OCI-LY1 (cell line): Measurements from ENCODE around the gene DUSP16.
"Not testable (repeated sequence)": the region's sequence is repeated elsewhere in the genome, so short reads cannot be mapped to it uniquely, and the experiment has no call there.

Experiments
- H2AFZ ChIP-seq: fragments of 200-600 bp; sonication (generic), shearing (Covaris generic); 2 replicates; pipeline ENCODE4 v1.6.0; 2014; ENCODE audit warnings: antibody characterized with exemption, mild to moderate bottlenecking, low read length
- H3F3A ChIP-seq: fragments of 200-600 bp; sonication (generic), shearing (Covaris generic); 2 replicates; pipeline ENCODE4 v1.6.0; 2014; ENCODE audit warnings: mild to moderate bottlenecking, antibody characterized with exemption, low read length, moderate library complexity; ENCODE audit not compliant: insufficient read depth
- H3K27ac ChIP-seq: fragments of 200-600 bp; sonication (generic); 2 replicates; pipeline ENCODE4 v1.5.1; 2014; ENCODE audit warnings: low read length, mixed run types, mild to moderate bottlenecking, low read depth; ENCODE audit not compliant: poor library complexity, severe bottlenecking
- H3K27me3 ChIP-seq: fragments of 200-600 bp; sonication (generic); 2 replicates; pipeline ENCODE4 v1.6.0; 2014; ENCODE audit warnings: antibody characterized with exemption, mild to moderate bottlenecking, low read length, moderate library complexity; ENCODE audit not compliant: insufficient read depth
- H3K36me3 ChIP-seq: fragments of 200-600 bp; sonication (generic); 2 replicates; pipeline ENCODE4 v1.6.1; 2014; ENCODE audit warnings: mild to moderate bottlenecking, antibody characterized with exemption, low read length, moderate library complexity, mixed read lengths; ENCODE audit not compliant: insufficient read depth
- H3K4me1 ChIP-seq: fragments of 200-600 bp; sonication (generic); 2 replicates; pipeline ENCODE4 v1.5.1; 2014; ENCODE audit warnings: mild to moderate bottlenecking, low read length, moderate library complexity; ENCODE audit not compliant: insufficient read depth, severe bottlenecking
- H3K4me2 ChIP-seq: fragments of 200-600 bp; sonication (generic), shearing (Covaris generic); 2 replicates; pipeline ENCODE4 v1.6.1; 2014; ENCODE audit warnings: low read length
- H3K4me3 ChIP-seq: fragments of 200-600 bp; sonication (generic); 2 replicates; pipeline ENCODE4 v1.5.1; 2014; ENCODE audit warnings: low read length, low read depth, mild to moderate bottlenecking, mixed read lengths; ENCODE audit not compliant: poor library complexity, severe bottlenecking
- H3K79me2 ChIP-seq: fragments of 200-600 bp; shearing (Covaris generic); 2 replicates; pipeline ENCODE4 v1.6.1; 2016; ENCODE audit warnings: mixed run types, low read length, mixed read lengths; ENCODE audit not compliant: insufficient read depth
- H3K9ac ChIP-seq: fragments of 200-600 bp; sonication (generic), shearing (Covaris generic); 2 replicates; pipeline ENCODE4 v1.6.1; 2014; ENCODE audit warnings: mild to moderate bottlenecking, low read length, mixed read lengths
- H3K9me2 ChIP-seq: fragments of 200-600 bp; sonication (generic), shearing (Covaris generic); 2 replicates; pipeline ENCODE4 v1.6.1; 2014; ENCODE audit warnings: low read depth, mild to moderate bottlenecking, low read length, mixed read lengths
- H3K9me3 ChIP-seq: fragments of 200-600 bp; shearing (Covaris generic); 2 replicates; pipeline ENCODE4 v1.6.1; 2014; ENCODE audit warnings: low read length, mixed read lengths
- H4K20me1 ChIP-seq: fragments of 200-600 bp; sonication (generic), shearing (Covaris generic); 2 replicates; pipeline ENCODE4 v1.6.0; 2016; ENCODE audit warnings: mild to moderate bottlenecking, low read length; ENCODE audit not compliant: insufficient read depth
- EZH2 ChIP-seq: fragments of 200-600 bp; sonication (generic), shearing (Covaris generic); IDR thresholded peaks from 2 replicates; pipeline ENCODE4 v1.8.0; 2017; ENCODE audit warnings: borderline replicate concordance, mixed run types, mild to moderate bottlenecking, antibody characterized with exemption, low read length, moderate library complexity, mixed read lengths
- TF ChIP-seq, protein P1 (sequence below): fragments of 200-600 bp; sonication (generic), shearing (Covaris generic); IDR thresholded peaks from 2 replicates; pipeline ENCODE4 v1.5.1; 2017; ENCODE audit warnings: mild to moderate bottlenecking, antibody characterized with exemption, low read length, moderate library complexity, mixed read lengths

DUSP16 gene

DNA sequence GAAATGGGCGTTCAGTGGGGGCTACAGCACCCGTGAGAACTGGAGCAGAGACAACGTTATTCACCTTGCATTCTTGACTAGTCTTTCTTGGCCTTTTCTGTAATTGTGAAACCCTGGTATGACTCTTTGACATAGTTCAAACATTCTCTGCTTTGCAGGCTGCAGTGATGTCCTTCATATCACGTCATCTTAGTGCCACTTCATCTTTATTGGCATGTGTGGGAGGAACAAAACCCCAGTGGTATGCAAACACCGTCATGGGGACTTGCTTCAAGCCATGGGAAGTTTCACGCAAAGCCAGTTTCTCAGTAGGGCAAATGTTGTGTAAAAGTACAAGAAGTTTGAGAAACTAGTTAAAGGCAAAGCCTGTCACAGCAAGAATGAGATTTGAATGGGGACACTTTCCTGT, 20.2 kb upstream of the DUSP16 start:
- H3K27ac ChIP-seq, result no peak overlapping the region
- no peak for TF ChIP-seq EZH2
- TF ChIP-seq, protein P1, sequence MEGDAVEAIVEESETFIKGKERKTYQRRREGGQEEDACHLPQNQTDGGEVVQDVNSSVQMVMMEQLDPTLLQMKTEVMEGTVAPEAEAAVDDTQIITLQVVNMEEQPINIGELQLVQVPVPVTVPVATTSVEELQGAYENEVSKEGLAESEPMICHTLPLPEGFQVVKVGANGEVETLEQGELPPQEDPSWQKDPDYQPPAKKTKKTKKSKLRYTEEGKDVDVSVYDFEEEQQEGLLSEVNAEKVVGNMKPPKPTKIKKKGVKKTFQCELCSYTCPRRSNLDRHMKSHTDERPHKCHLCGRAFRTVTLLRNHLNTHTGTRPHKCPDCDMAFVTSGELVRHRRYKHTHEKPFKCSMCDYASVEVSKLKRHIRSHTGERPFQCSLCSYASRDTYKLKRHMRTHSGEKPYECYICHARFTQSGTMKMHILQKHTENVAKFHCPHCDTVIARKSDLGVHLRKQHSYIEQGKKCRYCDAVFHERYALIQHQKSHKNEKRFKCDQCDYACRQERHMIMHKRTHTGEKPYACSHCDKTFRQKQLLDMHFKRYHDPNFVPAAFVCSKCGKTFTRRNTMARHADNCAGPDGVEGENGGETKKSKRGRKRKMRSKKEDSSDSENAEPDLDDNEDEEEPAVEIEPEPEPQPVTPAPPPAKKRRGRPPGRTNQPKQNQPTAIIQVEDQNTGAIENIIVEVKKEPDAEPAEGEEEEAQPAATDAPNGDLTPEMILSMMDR, result no peak
- no peaks in the 10 kb centered on the region for H3F3A ChIP-seq
- H3K9me3 ChIP-seq, result no peaks in the 10 kb centered on the region
- H3K9ac ChIP-seq, result no peak overlapping the region
- H3K79me2 ChIP-seq, result no peaks in the 10 kb centered on the region
- H3K4me2 ChIP-seq, result no peak overlapping the region
- no peaks in the 10 kb centered on the region for H3K9me2 ChIP-seq
- H3K4me3 ChIP-seq, result no peak overlapping the region
- H4K20me1 ChIP-seq, result no peaks in the 10 kb centered on the region
- no peaks in the 10 kb centered on the region for H3K36me3 ChIP-seq
- no peak overlapping the region for H2AFZ ChIP-seq
- H3K4me1 ChIP-seq, result peaks cover 15% of the 10 kb centered on the region
- H3K27me3 ChIP-seq, result no peaks in the 10 kb centered on the region

DNA sequence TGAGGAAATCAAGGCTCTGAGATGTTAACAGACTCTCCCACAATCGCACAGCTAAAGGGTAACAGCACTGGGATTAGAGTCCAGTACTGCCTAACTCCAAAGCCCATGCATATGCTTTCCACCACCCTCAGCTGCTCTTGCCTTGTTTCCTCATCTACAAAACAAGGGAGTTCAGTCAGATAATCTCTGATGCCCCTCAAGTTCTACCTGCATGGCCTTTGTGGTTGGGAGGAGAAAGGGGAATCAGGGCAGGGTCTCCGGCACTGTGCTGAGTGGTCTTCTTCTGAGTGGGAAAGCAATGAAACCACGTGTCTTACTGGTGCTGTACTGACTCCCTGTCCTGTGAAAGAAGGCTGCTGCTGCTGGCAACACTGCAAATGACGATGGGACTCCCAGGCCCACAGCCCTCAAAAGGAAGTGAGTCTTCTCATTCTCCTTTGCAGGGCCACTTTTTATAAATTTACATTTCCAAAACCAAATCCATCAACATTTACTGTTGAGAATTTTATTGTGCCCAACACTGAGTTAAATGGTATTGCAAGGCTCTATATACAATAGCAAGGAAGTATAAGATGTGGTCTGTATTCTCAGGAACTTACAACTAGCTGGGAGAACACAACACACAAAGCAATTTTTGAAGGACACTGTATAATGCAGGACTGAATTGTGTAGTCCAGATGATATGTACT, 19.7 kb upstream of the DUSP16 start:
- Histone ChIP-seq H3K9ac (no peak overlapping the region), H3K4me2 (no peak overlapping the region), H3K4me3 (no peak overlapping the region), H2AFZ (no peak overlapping the region), H3K9me2 (no peaks in the 10 kb centered on the region), H3K9me3 (no peaks in the 10 kb centered on the region), H3K27me3 (no peaks in the 10 kb centered on the region), H3K27ac (no peak overlapping the region), H3F3A (no peaks in the 10 kb centered on the region), H3K79me2 (no peaks in the 10 kb centered on the region), H4K20me1 (no peaks in the 10 kb centered on the region), H3K36me3 (no peaks in the 10 kb centered on the region), H3K4me1 (peaks cover 15% of the 10 kb centered on the region)
- TF ChIP-seq, protein P1, result no peak
- TF ChIP-seq EZH2, result no peak

- H3K79me2 ChIP-seq, H3K27me3 ChIP-seq, H3F3A ChIP-seq, H3K4me3 ChIP-seq, H3K4me2 ChIP-seq, H4K20me1 ChIP-seq, H3K9me2 ChIP-seq, H3K9me3 ChIP-seq, H3K36me3 ChIP-seq, H3K27ac ChIP-seq, H2AFZ ChIP-seq, H3K9ac ChIP-seq: not testable (repeated sequence)
- peaks cover 15% of the 10 kb centered on the region for H3K4me1 ChIP-seq
Measured at GRCh38 chr12:12580716-12581115, 18.1 kb upstream of the DUSP16 start.

DNA sequence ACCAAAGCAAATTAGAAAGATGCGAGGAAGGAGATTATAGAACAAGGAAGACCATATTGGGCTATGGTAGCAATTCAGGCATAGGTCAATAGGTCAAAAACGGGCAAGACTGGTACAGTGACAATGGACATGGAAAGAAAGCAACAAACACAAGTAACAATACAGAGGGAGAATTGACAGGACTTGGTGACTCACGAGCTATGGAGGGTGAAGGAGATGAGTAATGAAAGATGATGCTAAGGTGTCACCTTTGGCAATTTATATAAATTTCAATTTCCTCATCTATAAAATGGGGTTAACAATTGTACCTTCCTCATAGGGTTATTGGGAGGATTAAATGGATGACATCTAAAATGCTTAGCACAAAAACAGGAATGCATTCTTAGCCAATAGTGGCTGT, 15.1 kb upstream of the DUSP16 start:
- Histone ChIP-seq H3K9me3 (no peaks in the 10 kb centered on the region), H3K4me2 (no peak overlapping the region), H3K36me3 (no peaks in the 10 kb centered on the region), H2AFZ (no peak overlapping the region), H3K9ac (no peak overlapping the region), H3K27ac (no peak overlapping the region), H3F3A (no peaks in the 10 kb centered on the region), H3K4me1 (peaks cover 9% of the 10 kb centered on the region), H3K27me3 (no peaks in the 10 kb centered on the region), H3K4me3 (no peak overlapping the region), H4K20me1 (no peaks in the 10 kb centered on the region), H3K79me2 (no peaks in the 10 kb centered on the region), H3K9me2 (no peaks in the 10 kb centered on the region)
- no peak for TF ChIP-seq EZH2
- TF ChIP-seq, protein P1, result no peak
